Measurements from ENCODE around the gene CCNF. TPM values are rescaled to one million over a fixed set of nuclear protein-coding genes. Genes with fewer than 3 reads are reported as not detected.
A peak's percentile ranks its signal among the peaks of the same experiment; 100 is the strongest.
"Not testable (repeated sequence)": the region's sequence is repeated elsewhere in the genome, so short reads cannot be mapped to it uniquely, and the experiment has no call there.

The CCNF gene
- total and polyA plus RNA-seq, 2 donors: 2.2 to 9.6 TPM

DNA sequence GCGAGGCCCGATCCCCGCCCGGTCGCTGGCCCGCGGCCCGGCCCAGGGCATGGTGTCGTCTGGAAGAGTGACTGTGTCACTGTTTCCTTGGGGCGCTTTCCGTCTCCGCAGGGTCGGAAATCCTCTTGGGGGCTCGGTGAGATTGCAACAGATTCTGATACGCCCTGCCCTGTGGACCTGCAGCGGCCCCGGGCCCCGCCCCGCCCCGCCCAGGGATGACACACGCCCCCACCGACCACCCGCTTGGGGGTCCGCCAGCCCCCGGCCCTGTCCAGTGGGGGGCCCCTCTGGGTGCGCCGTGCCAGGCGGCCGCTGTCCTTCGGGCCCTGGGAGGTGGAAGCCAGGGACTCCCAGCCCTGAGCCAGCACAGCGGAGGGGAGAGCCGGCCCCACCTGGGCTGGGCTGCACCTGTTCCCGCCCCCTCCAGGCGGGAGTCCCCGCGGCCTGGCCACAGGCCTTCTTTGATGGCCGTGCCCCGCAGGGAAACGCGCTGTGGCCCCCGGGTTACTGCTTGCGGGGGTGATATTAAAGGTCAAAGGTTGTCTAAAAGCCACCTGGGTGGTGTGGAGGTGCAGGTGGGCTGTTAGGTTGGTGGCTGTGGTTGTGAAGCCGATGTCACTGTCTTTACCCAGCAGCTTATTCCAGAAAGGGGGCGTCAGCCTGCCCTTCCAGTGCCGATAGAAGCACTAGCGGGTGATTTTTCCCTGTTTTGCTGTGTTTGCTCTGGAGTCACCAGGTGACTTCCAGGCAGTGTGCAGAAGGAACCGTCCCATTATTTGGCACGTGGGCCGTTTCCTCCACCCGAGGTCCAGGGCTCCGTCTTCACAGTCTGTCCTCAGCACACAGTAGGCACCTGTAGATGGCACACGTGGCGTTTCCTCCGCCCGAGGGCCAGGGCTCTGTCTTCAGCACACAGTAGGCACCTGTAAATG lies 46.4 kb downstream of the CCNF start:
- Histone ChIP-seq H3K4me1 (ENCODE audit: insufficient read depth) (no peaks in the 10 kb centered on the region), H3K36me3 (ENCODE audit: insufficient read depth) (no peaks in the 10 kb centered on the region), H3K4me3 (ENCODE audit: low read depth, low read length) (peak overlapping the region; percentile 83), H3K27ac (ENCODE audit: low read depth) (no peak overlapping the region)
- WGBS: 12% methylated on average over 55 of the region's 55 CpGs
- no peak for DNase-seq (ENCODE audit: extremely low spot score)

DNA sequence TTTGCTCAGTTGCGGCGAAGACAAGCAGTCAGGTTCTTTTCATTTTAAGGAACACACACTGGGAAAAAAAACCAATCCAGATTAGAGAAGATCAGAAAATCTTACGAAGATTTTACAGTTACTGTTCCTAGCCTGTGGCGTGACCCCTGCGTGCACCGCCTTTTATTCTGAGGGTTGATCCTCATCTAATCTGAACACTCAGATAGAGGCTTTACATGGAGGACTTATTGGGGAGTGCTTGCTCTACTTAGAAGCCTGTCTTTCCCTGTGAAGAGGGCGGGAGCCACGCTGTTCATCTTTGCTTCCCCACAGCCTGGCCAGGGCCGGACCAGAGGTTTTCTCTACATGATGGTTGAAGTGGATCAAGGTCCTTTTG lies 47.1 kb downstream of the CCNF start:
- DNase-seq (ENCODE audit: extremely low spot score): no peak
- no peak overlapping the region for H3K27ac ChIP-seq (ENCODE audit: low read depth)
- H3K4me1 ChIP-seq (ENCODE audit: insufficient read depth): no peaks in the 10 kb centered on the region
- WGBS: 91% methylated on average over 9 of the region's 9 CpGs
- no peaks in the 10 kb centered on the region for H3K36me3 ChIP-seq (ENCODE audit: insufficient read depth)
- H3K4me3 ChIP-seq (ENCODE audit: low read depth, low read length): no peak overlapping the region

DNA sequence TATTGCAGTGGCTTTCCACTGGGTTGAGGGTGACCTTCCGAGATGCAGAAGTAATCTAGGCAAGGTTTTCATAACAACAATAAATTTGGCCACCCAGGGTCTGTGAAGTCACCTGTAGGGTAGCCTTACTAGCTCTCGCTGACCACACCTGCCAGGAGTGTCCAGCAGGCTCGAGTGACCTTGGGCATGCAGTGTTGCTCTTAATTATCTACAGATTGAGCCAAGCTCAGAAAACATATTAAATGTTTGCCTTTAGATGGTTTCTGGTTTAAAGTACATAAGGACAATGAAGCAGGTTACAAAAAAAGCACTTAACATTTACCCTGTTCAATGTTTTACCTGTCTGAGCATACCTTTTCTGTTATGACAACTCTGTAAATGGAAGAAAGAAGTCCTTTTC lies 47.5 kb downstream of the CCNF start:
- H3K4me3 ChIP-seq (ENCODE audit: low read depth, low read length): no peak overlapping the region
- no peak overlapping the region for H3K27ac ChIP-seq (ENCODE audit: low read depth)
- H3K4me1 ChIP-seq (ENCODE audit: insufficient read depth): no peaks in the 10 kb centered on the region
- no peak for DNase-seq (ENCODE audit: extremely low spot score)
- H3K36me3 ChIP-seq (ENCODE audit: insufficient read depth): no peaks in the 10 kb centered on the region
- WGBS: 86% methylated on average over 3 of the region's 3 CpGs

DNA sequence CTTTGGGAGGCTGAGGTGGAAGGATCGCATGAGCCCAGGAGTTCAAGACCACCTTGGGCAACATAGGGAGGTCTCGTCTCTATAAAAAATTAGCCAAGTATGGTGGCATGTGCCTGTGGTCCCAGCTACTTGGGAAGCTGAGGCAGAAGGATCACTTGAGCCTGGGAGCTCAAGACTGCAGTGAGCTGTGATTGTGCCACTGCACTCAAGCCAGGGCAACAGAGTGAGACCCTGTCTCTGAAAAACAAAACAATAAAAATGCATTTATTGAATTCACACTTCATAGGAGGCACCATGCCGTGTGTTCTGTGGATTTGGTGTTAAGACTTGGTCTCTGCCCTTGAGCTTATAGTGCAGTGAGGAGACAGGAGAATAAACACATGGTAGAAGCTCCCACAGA lies 48.1 kb downstream of the CCNF start:
- no peak for DNase-seq (ENCODE audit: extremely low spot score)
- H3K4me3 ChIP-seq (ENCODE audit: low read depth, low read length): no peak overlapping the region
- 94% methylated on average over 3 of the region's 3 CpGs for WGBS
- H3K36me3 ChIP-seq (ENCODE audit: insufficient read depth): no peaks in the 10 kb centered on the region
- no peaks in the 10 kb centered on the region for H3K4me1 ChIP-seq (ENCODE audit: insufficient read depth)
- H3K27ac ChIP-seq (ENCODE audit: low read depth): no peak overlapping the region

DNA sequence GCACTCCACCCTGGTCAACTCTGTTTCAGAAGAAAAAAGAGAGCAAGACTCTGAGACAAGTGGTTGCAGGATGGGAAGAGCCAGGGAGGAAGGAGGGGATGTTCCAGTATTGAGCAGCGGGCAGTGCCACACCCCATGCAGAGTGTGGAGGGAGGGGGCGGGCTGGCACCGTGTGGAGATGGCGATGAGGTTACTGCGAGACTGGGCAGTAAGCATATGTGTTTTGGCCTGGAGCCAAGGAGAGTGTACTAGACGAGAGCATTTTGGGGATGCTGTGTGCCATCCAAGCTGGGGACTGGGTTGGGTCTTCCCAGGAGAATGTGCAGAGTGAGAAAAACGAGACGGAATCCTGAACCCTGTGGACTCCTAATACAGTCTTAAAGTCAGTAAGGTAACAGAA lies 49.0 kb downstream of the CCNF start:
- 73% methylated on average over 8 of the region's 8 CpGs for WGBS
- H3K4me1 ChIP-seq (ENCODE audit: insufficient read depth): no peaks in the 10 kb centered on the region
- no peak for DNase-seq (ENCODE audit: extremely low spot score)
- no peak overlapping the region for H3K27ac ChIP-seq (ENCODE audit: low read depth)
- H3K4me3 ChIP-seq (ENCODE audit: low read depth, low read length): no peak overlapping the region
- no peaks in the 10 kb centered on the region for H3K36me3 ChIP-seq (ENCODE audit: insufficient read depth)

DNA sequence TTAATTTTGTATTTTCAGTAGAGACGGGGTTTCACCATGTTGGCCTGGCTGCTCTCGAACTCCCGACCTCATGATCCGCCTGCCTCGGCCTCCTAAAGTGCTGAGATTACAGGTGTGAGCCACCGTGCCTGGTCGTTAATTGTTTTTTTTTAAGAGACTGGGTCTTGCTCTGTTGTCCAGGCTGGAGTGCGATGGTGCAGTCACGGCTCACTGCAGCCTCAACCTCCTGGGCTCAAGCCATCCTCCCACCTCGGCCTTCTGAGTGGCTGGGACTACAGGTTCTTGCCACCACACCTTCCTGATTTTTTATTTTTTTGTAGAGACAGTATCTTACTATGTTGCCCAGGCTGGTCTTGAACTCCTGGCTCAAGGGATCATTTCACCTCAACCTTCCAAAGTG lies 50.7 kb downstream of the CCNF start:
- not testable (repeated sequence) for H3K4me1 ChIP-seq (ENCODE audit: insufficient read depth); H3K27ac ChIP-seq (ENCODE audit: low read depth); H3K4me3 ChIP-seq (ENCODE audit: low read depth, low read length); DNase-seq (ENCODE audit: extremely low spot score); H3K36me3 ChIP-seq (ENCODE audit: insufficient read depth)
- 93% methylated on average over 10 of the region's 10 CpGs for WGBS

DNA sequence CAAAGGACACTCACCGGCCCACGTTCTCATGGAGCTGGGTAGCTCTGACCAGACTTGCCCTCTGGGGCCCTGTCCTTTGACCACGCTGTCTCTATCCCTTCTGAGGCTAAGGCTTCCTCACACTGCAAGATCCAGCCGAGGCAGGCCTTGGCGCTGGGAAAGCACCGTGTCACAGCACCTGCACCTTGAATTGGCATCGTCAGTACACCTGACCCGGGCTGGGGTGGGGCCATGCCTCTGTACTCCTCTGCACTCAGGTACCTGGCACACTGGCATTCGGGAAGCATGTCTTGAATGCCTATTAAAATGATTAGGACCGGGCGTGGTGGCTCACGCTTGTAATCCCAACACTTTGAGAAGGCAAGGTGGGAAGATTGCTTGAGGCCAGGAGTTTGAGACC lies 51.7 kb downstream of the CCNF start:
- no peaks in the 10 kb centered on the region for H3K4me1 ChIP-seq (ENCODE audit: insufficient read depth)
- no peaks in the 10 kb centered on the region for H3K36me3 ChIP-seq (ENCODE audit: insufficient read depth)
- H3K4me3 ChIP-seq (ENCODE audit: low read depth, low read length): no peak overlapping the region
- no peak overlapping the region for H3K27ac ChIP-seq (ENCODE audit: low read depth)
- no peak for DNase-seq (ENCODE audit: extremely low spot score)
- WGBS: 87% methylated on average over 12 of the region's 12 CpGs

DNA sequence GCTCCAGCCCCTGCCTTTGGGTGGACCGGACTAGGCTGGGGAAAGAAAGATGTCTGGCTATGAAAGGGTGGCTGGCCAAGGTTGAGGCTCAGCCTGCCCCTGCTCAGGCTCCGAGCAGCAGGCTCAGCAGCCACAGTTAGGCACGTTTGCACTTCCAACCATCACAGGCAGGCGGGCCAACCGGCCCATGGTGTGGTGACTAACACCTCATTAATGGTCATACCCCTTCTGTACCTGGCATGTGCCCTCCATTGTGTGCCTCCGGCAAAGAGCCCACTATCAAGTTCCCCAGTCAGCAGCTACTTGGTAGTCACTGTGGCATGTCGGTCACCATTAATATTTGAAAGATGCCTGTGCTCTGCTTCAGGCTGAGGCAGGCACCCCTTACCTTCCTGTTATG lies 52.4 kb downstream of the CCNF start:
- Histone ChIP-seq H3K36me3 (ENCODE audit: insufficient read depth) (no peaks in the 10 kb centered on the region), H3K4me1 (ENCODE audit: insufficient read depth) (no peaks in the 10 kb centered on the region), H3K4me3 (ENCODE audit: low read depth, low read length) (no peak overlapping the region), H3K27ac (ENCODE audit: low read depth) (no peak overlapping the region)
- DNase-seq (ENCODE audit: extremely low spot score): no peak
- WGBS: 73% methylated on average over 7 of the region's 7 CpGs

DNA sequence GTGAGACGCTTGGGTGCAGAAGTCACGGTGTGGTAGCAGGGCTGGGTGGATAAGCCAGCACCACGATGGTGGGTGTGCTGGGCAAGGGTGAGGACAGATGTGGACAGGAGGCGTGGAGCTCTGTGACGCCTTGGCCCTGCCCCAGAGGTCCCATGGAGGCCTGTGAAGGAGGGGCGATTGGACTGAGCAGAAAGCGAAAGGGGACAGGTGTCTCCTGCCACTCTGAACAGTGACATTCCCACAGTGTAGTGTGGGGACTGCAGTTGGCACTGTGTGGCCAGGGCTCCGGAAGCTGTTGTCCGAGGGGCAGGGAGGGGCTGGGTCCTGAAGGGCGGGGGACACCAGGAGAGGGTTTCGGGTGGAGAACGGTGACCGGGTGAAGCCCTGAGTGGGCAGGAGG lies 53.0 kb downstream of the CCNF start:
- H3K4me3 ChIP-seq (ENCODE audit: low read depth, low read length): no peak overlapping the region
- DNase-seq (ENCODE audit: extremely low spot score): no peak
- H3K4me1 ChIP-seq (ENCODE audit: insufficient read depth): no peaks in the 10 kb centered on the region
- no peaks in the 10 kb centered on the region for H3K36me3 ChIP-seq (ENCODE audit: insufficient read depth)
- no peak overlapping the region for H3K27ac ChIP-seq (ENCODE audit: low read depth)
- WGBS: 57% methylated on average over 13 of the region's 13 CpGs

DNA sequence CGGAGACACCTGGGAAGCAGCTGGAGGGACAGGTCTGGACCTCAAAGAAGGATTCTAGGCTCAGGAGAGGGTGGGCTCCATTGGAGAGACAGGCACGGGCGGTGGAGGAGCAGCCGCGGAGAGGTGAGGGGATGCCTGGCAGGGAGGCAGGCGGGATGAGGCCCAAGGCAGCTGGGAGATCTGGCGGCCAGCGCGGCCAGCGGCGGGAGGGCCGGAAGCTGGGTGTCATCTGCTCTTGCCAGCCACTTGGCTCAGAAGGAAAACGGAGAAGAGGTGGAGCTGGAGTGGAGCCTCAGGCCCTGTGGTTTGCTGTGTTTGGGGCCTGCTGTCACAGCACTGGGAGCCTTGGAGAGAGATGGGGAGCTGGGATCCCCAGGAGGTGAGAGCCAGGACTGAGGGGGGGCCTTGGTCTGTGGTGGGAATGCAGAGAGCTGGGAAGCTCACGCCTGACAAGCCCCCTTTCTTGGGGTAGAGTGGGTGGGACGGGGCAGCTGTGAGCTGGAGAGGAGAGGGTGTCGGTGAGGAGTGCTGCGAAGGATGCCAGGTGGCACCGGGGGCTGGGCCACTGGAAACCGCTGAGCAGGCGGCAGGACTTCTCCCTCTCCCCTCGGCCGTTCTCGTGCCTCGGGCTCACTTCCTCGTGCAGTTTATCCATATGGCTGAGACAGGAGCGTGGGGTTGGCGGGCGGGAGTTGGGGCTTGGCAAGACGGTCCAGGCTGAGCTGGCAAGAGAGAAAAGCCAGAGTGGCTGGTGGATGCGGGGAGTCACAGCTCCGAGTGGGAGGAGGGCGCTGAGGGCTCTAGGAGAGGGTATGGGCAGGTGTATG lies 53.7 kb downstream of the CCNF start:
- H3K36me3 ChIP-seq (ENCODE audit: insufficient read depth): no peaks in the 10 kb centered on the region
- no peak overlapping the region for H3K27ac ChIP-seq (ENCODE audit: low read depth)
- WGBS: 20% methylated on average over 32 of the region's 32 CpGs
- H3K4me3 ChIP-seq (ENCODE audit: low read depth, low read length): no peak overlapping the region
- no peaks in the 10 kb centered on the region for H3K4me1 ChIP-seq (ENCODE audit: insufficient read depth)
- no peak for DNase-seq (ENCODE audit: extremely low spot score)

DNA sequence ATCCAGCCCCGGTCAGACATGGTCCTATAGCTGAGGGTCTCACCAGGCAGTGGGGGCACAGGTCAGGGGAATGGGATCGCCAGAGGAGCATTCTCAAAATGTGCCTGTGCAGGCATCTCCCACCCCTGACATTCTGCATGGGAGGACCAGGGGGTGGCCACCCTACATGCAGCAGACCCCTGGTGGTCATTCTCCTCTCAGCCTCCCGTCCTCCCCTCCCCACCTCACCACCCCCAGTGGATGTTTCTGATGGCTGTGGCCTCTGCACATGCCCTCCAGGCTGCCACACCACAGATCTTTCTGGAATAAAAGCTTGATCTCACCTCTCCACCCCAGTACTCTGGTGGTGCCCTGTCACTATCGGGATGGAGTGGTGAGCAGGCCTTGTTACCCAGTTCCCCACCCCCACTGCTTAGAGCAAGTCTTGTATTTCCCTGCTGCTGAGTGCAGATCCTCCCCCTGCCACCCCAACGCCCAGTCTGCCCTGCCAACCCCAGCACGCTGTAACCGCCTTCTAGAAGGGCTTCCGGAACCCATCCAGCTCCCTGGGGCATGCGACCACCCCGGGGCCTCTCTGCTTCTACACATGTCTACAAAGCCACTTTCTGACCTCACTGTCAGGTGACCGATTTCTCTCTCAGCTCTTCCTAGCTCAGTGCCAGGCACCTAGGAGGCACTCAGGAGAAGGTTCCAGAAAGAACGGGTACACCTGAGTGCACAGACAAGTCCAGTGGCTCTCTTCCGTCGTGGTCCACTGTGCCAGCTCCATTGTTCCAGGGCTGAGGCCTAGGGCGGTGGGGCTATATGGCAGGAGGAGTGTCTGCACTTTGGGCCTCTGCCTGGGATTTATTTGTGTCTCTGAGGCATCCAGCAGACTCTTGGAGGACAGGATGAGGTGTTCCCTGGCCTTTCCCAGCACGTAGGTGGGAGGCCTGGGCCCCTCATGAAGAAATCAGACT lies 55.0 kb downstream of the CCNF start:
- Histone ChIP-seq H3K4me1 (ENCODE audit: insufficient read depth) (no peaks in the 10 kb centered on the region), H3K4me3 (ENCODE audit: low read depth, low read length) (no peak overlapping the region), H3K27ac (ENCODE audit: low read depth) (no peak overlapping the region), H3K36me3 (ENCODE audit: insufficient read depth) (no peaks in the 10 kb centered on the region)
- WGBS: 87% methylated on average over 16 of the region's 16 CpGs
- DNase-seq (ENCODE audit: extremely low spot score): no peak

DNA sequence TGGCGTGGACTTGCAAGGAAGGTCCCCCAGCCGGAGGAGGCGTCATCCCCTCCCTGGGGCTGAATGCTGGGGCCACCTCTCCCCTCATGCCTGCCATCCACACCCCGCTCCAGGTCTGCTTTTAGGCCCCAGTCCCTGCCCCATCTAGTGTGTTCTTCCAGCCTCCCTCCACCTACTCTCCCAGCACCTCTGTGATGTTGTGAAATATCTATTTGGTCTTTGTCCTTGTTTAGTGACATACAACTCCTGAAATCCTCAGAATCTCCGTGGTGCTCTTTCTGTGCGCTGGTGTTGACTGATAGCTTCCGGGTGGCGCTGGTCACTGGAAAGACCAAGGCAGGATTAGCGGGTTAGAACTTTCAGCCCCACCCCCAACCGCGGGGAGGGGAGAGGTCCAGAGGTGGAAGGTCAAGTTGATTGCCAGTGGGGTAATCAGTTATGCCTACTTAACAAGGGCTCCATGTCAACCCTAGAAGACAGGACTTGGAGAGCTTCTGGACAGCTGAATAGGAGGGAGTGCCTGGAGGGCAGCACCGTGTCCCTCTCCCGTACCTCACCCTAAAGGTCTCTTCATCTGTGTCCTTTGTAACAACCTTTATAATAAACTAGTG lies 55.8 kb downstream of the CCNF start:
- H3K36me3 ChIP-seq (ENCODE audit: insufficient read depth): no peaks in the 10 kb centered on the region
- 86% methylated on average over 13 of the region's 13 CpGs for WGBS
- no peak overlapping the region for H3K4me3 ChIP-seq (ENCODE audit: low read depth, low read length)
- H3K27ac ChIP-seq (ENCODE audit: low read depth): no peak overlapping the region
- no peaks in the 10 kb centered on the region for H3K4me1 ChIP-seq (ENCODE audit: insufficient read depth)
- no peak for DNase-seq (ENCODE audit: extremely low spot score)
